GM18861 (cell line): ENCODE measurements around the gene RASSF8.

Source experiments
- ATAC-seq: cut with Tn5 transposase; IDR thresholded peaks from one replicate; pipeline ENCODE4 v1.9.1; 2021; ENCODE audit not compliant: unreplicated experiment

Gene RASSF8, protein sequence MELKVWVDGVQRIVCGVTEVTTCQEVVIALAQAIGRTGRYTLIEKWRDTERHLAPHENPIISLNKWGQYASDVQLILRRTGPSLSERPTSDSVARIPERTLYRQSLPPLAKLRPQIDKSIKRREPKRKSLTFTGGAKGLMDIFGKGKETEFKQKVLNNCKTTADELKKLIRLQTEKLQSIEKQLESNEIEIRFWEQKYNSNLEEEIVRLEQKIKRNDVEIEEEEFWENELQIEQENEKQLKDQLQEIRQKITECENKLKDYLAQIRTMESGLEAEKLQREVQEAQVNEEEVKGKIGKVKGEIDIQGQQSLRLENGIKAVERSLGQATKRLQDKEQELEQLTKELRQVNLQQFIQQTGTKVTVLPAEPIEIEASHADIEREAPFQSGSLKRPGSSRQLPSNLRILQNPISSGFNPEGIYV

DNA sequence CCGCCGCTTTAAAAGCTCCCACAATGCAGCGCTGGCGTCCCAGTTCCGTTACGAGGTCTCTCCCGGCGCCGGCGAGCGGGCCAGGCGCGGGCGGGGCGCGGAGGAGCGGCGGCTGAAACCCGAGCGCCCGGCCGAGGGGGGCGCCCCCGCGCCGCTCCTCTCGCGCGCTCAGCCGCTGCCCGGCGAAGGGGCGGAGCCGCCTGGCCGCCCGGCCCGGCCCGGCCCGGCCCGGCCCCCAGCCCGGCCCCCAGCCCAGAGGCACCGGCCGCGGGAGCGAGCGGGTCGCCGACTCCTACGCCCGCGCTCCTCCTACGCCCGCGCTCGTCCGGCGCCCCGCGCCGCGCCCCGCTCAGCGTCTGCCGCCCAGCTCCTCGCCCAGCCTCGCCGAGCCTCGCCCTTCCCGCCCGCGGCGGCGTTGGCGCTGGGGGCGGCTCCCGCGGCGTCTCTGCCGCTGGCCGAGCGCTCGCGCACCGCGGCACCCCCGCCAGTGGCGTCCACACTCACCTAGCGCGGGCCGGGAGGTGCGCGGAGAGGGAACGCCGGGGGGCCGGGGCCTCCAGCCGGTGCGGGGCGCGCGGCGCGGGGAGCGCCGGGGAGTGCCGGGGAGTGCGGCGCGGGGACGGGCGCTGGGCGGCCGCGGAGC is at the start of gene RASSF8:
Gene RASSF8, plus strand, starts transcription at position 255 of the 643 bp plus-strand sequence. CDS start 96,662 bp downstream, outside the sequence.
- peak; percentile 78 for ATAC-seq

DNA sequence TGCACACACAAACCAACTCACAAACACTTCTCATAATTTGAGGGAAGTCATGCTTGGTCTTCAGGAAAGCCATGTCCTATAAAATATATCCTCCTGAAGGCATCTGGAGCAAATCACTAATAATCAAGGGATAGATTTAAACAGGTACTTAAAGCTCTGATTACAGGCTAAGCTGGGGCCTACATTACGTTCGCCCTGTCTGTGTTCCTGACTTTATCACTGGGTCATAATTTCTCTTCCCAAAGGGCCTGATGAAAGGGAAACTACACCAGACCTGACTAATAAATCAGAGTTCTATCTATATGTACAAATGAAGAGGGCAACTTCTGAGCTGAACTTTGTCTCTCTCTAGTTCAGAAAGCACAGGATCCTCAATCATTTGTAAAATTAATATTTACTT is 43.9 kb upstream of the RASSF8 start:
- no peak for ATAC-seq

DNA sequence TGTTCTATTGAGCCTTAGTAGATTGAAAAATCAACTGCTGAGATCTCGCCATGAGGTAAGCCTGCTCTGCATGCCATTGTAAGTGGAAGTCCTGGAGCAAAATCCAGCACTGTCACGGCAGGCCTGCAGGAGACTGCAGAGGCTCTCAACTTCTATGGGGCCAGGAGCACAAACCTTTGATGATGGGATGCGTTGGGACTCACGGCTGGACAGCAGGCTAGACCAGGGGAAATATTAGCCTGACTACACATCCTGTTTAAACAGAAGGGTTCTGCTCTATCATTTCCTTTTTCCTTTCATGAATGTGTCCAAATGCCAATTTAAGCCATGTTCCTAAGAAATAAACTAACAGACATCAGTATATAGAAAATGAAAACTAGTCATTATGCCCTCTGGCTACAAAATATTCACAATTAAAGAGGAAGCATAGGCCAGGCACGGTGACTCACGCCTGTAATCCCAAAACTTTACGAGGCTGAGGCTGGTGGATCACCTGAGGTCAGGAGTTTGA is 33.9 kb upstream of the RASSF8 start:
- ATAC-seq, result no peak

DNA sequence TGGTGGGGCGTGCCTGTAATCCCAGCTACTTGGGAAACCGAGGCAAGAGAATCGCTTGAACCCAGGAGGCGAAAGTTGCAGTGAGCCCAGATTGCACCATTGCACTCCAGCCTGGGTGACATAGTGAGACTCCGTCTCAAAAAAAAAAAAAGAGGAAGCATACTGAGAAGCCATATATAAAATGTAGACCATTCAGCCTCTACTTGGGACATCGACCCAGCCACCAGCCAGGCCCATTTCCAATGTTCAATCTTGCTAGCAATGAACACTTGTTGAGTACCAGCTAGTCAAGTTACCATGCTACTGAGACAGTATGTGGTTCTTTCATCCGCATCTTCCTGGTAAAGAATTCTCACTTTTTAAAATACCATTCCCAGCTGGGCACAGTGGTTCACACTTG is 33.4 kb upstream of the RASSF8 start:
- ATAC-seq, result no peak

DNA sequence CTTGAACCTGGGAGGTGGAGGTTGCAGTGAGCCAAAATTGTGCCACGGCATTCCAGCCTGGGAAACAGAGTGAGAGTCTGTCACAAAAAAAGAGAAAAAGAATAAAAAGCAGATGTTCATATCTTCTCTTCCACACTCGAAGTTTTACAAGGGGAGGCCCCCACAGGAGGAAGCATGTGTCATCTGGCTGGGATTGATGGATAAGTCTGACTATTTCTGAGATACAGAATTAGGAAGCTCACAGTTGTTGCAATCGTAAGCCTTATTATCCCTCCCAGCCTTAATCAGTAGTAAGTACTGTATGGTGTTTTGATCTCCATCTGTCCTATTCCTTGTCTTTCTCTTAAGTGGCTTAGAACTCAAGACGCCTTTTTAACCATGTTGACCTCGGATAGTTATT is 31.9 kb upstream of the RASSF8 start:
- no peak for ATAC-seq

DNA sequence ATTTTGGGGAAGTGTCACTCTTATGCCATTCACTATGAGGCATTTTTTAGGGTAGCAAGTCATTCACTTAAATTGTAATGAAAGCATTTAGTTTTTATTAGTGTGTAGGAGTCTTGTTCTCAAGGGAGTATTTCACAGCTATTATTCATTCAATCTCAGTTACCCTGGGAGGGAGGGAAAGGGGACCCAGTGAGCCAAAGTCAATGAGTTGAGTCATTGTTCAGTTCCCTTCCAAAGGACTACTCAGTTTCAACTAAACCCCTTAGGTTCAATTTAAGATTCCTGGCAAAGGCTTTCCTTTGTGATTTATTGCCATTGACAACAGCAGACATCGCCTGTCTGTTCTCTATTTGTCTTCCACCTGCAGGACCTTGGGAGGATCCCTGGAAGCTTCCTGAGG is 29.3 kb upstream of the RASSF8 start:
- ATAC-seq, result no peak

DNA sequence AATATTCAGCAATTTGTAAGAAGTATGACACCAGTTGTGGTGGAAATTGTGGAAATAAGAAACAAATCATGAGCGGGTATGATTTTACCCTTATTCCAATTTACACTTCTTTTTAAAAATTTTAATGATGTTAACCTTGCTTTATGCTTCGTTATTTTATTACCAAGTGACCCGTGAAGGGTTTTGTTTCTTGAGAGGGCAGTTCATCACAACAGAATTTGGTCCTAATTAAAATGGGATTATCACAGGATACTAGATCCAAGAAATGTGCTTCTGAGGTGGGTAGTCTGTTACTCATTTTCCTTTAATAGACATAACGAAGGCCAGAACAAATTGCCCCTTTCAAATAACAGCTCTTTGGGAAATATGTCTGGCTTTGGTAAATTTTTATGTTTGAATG is 25.5 kb upstream of the RASSF8 start:
- ATAC-seq, result no peak

DNA sequence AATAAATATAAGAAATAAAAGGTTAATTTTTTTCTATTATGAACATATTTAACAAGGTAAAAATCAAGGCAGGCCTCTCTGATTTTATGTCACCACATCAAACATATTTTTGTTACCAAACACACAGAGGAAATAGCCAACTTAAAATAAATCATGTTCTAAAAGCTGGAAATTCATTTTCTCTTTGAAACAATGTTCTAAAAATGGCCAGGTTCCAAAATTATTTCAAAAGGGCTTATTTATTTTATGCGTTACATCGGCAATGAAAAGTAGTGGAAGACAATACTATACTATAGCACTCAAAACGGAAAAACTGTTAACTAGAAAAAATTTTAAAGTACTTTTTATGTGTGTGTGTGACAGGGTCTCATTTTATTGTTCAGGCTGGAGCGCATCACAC is 24.0 kb upstream of the RASSF8 start:
- ATAC-seq, result no peak

DNA sequence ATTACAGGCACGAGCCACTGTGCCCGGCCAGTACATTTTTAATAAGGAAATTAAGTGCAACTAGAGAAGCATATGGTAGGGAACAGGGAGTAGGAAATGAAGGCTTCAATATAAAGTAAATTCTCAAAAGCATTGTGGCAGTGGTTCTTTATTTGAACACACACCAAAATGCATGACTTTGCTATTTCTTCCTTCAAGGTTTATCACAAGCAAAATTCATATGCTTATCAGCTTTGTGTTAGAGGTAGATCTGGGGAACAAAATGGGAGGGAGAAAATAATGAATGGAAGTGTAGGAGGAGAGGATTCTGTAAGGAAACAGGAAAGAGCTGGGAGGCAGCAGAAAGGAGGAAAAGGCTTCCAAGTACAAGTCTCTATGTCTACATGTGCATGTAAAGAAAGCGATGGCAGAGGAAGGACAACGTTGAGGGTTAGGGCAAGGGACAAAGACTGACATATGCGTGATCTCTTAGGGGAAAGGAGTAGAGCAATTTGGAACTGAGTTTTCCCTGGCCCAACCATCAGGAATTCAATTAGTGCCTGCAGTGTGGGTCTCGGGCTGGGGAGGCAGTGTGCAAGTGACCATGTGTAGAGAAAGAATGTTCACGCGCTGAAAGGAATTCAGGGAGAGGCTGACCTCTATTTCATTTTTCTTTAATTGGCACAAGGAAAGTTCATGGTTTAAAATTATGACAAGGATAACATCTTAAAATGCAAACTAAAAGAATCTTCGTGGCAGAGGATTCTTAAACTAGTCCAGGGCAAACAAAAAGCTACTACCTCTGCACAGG is 22.9 kb upstream of the RASSF8 start:
- no peak for ATAC-seq

DNA sequence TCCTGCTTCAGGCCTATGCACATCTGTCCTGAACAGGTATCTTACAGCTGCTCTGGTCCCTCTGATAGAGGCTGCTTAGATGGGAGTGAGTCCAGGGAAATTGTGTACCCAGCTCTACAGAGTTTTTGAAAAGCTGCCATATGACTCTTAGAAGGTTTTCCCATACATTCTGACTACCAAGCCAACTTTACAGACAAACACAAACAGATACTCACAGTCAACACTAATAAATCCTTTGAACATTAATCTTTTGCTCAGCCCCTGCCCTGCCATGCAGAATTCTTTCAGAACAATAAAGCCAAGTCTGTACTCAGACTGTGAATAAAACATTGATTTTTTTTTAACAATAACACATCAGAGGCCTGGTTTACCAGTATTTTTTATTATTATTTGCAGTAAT is 21.4 kb upstream of the RASSF8 start:
- ATAC-seq, result no peak

DNA sequence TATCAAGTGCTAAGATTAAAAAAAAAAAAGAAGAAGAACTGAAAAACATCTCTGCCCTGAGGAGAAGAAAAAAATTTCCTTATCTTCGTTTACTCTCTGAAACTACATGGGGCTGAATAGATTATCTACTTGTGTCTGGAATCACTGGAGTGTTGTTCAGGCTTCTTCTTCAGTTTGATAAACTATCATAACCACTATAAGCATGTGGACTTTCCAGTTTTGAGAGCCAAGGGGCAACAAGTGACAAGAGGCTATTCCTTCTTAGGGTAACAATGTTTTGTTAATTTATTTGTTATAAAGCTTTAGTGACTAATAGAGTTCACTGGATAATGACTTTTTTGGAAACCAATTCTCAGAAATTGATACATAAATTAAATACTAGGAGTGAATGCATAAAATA is 19.9 kb upstream of the RASSF8 start:
- no peak for ATAC-seq

DNA sequence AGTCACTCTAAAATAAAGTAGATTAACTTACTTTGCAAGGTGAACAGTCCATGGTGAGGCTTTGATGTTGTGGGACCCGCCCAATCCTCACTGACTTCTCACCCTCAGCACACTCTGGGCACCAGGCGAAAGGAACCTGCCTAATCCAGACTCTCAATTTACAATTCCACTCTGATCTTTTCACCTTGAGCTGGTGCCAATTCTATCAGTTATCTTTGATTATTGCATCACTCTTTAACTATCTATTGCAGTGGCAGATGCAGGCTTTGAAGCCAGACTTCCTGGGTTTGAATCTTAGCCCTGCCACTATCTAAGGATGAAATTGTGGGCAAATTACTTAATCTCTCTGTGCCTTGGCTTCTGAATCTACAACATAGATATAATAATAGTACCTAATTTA is 18.9 kb upstream of the RASSF8 start:
- ATAC-seq, result no peak

DNA sequence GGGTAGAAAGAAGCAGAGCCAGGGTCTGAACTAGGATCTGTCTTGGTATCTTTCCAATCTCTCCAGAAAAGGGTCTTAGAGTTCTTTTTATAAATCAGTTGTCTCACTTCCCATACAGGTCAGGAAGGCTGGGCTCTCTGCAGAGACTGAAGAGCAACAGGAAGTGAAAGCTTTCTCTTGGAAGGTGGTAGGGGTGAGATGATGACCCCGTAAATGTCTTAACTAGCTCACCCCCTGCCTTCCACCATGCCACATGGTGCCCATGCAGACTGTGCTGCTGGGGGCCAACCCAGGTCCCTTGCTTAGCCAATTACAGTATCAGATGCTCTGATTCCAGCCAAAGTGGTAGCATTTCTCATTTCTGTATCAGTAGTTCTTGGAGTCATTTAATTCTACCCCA is 17.6 kb upstream of the RASSF8 start:
- ATAC-seq, result no peak

DNA sequence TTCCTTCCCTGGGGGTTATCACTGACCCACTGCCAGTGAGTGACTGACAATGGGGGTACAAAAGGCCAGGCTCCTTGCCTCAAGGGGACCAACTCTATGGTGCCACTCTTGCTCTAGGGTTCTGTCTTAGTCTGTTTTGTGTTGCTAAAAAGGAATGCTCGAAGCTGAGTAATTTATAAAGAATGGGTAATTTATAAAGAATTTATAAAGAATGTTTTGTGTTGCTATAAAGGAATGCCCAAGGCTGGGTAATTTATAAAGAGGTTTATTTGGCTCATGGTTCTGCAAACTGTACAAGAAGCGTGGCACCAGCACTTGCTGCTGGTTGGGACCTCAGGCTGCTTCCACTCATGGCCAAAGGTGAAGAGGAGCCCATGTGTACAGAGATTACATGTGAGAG is 15.8 kb upstream of the RASSF8 start:
- no peak for ATAC-seq

DNA sequence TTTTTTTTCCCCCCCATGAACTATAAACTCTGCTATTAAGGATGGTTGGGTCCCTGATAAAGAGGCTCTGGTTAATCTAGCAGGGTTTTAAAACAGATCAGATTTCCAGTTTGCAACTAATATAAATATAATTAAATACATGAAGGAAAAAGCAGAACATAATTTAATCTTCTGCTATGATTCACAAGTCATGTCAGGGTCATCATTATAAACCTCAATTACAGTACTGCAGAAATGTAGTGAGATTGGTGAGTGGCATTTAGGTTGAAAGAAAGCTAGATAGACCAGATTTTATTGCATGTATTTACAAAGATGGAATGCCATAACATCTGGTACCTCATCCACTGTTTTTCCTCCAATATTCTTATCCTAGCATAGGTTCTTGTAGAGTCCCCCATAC is 14.5 kb upstream of the RASSF8 start:
- no peak for ATAC-seq

DNA sequence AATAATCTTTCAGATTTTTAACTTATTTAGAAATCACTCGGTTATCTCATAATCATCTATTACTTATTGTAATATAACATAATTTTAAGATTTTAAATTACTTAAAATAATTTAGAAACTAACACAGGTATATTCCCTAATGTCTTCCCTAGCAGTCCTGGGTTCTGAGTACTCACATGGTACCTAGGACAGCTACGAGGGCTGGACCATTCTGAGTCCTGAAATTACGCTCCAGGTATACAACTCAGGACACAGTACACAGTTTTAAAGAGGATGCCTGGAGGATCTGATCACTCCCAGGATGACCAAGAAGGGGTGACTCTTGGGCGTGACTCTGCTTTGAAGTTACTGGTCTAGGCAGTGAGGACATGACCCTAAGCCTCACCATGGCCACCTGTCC is 9.1 kb upstream of the RASSF8 start:
- ATAC-seq, result no peak

DNA sequence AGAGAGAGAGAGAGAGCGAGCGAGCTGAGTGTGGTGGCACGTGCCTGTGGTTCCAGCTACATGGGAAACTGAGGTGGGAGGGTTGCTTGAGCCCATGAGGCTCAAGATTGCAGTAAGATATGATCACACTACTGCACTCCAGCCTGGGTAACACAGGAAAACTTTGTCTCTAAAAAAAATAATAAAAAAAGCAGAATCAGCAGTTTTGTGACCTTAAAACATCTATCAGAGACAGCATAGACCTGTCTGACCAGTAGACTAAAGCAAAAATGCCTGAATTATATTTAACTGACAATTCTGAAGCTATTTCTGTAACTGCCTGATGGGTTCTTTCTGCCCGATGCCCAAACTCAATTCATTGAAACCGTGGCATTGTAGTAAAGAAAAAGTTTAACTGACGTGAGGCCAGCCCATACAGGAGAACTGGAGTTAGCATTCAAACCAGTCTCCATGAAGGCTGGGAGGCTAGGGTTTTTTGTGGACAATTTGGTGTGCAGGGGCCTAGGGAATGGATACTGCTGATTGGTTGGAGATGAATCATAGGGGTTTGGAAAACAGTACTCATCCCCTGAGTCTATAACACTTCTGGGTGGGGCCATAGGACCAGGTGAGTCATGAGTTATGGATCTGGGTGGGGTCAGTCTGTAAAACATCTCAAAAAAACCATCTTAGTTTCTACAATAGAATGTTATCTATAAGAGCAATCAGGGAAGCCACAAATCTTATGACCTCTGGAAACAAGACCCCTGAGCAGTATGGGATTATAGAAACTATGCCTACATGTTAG is 8.0 kb upstream of the RASSF8 start:
- ATAC-seq, result no peak

DNA sequence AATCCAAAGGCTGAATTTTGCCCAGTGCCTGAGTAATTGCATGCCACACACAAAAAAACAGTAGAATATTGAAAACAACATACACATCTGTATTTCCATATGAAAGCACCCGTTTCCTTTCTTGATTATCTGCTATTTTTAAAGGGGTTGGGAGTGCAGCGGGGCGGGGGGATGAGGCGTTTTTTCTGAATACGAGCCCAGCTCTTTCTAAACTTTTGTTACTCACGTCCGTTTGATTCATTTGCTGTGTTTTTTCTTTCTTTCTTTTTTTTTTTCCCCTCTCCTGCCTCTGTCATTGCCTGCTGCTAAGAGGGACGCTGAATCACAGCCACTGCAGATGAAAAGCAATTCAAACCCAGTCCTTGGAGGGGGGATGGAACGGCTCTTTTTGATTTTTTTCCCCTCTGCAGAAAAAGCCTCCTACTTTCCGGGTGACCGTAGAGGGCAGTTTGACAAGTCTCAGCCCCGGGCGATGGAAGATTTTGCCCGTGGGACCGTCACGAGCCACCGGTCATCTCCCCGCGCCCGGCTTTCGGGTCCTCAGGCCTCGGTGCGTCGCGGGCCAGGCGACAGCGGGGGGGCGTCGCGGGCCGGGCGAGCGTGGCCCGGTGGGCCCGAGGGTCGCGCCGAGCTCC is 572 bp upstream of the RASSF8 start:
- peak; percentile 27 for ATAC-seq

DNA sequence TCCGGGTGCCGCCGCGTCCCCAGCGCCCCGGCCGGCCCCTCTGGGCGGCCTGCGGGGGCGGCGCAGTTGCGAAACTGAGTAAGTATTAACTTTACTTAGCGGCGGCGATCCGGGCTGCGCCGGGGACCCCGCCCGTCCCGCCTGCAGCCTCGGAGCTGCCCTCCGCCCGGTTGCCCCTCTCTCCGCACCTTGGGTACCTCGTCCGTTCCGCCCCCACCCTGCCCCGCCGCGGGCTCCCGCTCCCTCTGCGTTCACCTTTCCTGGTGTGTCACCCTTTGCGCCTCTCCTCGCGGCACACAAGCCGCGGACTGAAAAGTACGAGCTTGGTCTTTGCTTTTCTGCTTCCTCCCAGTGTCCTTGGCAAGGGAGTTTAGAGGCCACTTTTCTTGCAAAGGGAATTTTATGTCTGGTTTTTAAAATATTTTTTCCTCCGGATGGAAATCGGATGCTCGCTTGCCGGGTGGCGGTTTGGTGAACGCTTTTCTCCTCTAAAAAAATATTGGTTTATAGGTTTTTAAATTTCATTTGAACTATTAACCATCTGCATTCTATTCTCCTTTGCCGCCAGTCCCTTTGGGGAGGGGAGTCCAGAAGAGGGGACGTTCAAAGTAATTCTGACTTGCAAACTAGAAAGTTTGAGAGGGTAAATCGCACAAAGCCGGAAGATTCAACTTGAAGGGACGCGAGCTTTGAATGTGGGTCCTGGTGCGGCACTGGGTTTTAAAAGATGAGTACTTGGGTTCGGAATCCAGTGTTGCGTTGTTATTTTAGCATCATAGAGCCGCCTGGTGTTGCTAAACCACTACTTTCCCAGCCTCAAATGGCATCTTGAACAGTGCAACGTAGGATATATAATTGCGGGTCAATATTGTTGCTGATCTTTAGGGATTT is 834 bp downstream of the RASSF8 start:
- peak; percentile 32 for ATAC-seq
